Thyroid gland (tissue), 4 donors: Measurements from ENCODE around the gene C16orf74. TPM values are rescaled to one million over a fixed set of nuclear protein-coding genes. Genes with fewer than 3 reads are reported as not detected.
A peak's percentile ranks its signal among the peaks of the same experiment; 100 is the strongest.

Experiments used
- DNase-seq, 2 donors: peaks; one replicate each; pipeline ENCODE4 v3.0.0-alpha.2; 2019
- H3K27ac ChIP-seq, 3 donors: fragments of 200-600 bp; sonication (generic); 1 replicate in 2 of 3; 2 replicates in 1 of 3; pipeline ENCODE4 v1.5.1; 2016 to 2019; ENCODE audit warnings: mild to moderate bottlenecking in 1 of 3, moderate library complexity in 1 of 3
- H3K27me3 ChIP-seq: fragments of 200-600 bp; sonication (generic); one replicate; pipeline ENCODE4 v1.5.1; 2019
- H3K36me3 ChIP-seq, 2 donors: fragments of 200-600 bp; sonication (generic); one replicate each; pipeline ENCODE4 v1.5.1; 2016 to 2019
- H3K4me1 ChIP-seq, 2 donors: fragments of 200-600 bp; sonication (generic); one replicate each; pipeline ENCODE4 v1.5.1; 2017 to 2019
- H3K4me3 ChIP-seq, 3 donors: fragments of 200-600 bp; sonication (generic); replicated peaks in 1 of 3; 1 replicate in 2 of 3; 2 replicates in 1 of 3; pipeline ENCODE4 v1.5.1; 2016; ENCODE audit warnings: mild to moderate bottlenecking in 1 of 3
- H3K9me3 ChIP-seq: fragments of 200-600 bp; sonication (generic); one replicate; pipeline ENCODE4 v1.5.1; 2017
- POLR2A ChIP-seq, 2 donors: fragments of 450-650 bp; IDR thresholded peaks; one replicate each; pipeline ENCODE4 v1.6.1; 2017; ENCODE audit warnings: antibody characterized with exemption in 2 of 2, mild to moderate bottlenecking in 2 of 2, moderate library complexity in 1 of 2
- WGBS, 2 donors: methylation state at CpG; one replicate each; pipeline ENCODE4 v1.1.5; 2017; 5-methylcytosine and 5-hydroxymethylcytosine counted together
- intact Hi-C: fragments of 100-400 bp; cut with DNase I; formaldehyde crosslinking; loops from one replicate; pipeline ENCODE4 v1.15.1; 2023
- microRNA counts, 2 donors: library from miRNA; unstranded; fragments of <30 nt; microRNA quantifications; one replicate each; lab custom pipeline; 2016 to 2017
- microRNA-seq: library from miRNA; unstranded; fragments of <30 nt; microRNA quantifications from one replicate; pipeline ENCODE4, GENCODE V29; 2016
- small RNA-seq: library from RNA; depleted of rRNA; stranded (forward); fragments of <200 nt; gene quantifications from one replicate; pipeline ENCODE3, GENCODE V24; 2016
- total RNA-seq, 4 donors: library from RNA; depleted of rRNA; stranded (reverse); fragments of >200 nt; gene quantifications; one replicate each; pipeline ENCODE4 v1.2.3, GENCODE V29; 2016
- TF ChIP-seq, protein P1 (sequence below), 6 experiments: fragments of 200-600 bp in 3 of 6; fragments of 450-650 bp in 3 of 6; sonication (generic) in 3 of 6; IDR thresholded peaks; one replicate each; pipeline ENCODE4 v1.5.1; 2016 to 2019; ENCODE audit warnings: antibody characterized with exemption in 6 of 6, mild to moderate bottlenecking in 2 of 6, inconsistent platforms in 1 of 6, moderate library complexity in 1 of 6

The C16orf74 gene
- total RNA-seq, 4 donors from 2014 or later: 5.1 to 8.4 (median 6.3) TPM; not detected in 1

DNA sequence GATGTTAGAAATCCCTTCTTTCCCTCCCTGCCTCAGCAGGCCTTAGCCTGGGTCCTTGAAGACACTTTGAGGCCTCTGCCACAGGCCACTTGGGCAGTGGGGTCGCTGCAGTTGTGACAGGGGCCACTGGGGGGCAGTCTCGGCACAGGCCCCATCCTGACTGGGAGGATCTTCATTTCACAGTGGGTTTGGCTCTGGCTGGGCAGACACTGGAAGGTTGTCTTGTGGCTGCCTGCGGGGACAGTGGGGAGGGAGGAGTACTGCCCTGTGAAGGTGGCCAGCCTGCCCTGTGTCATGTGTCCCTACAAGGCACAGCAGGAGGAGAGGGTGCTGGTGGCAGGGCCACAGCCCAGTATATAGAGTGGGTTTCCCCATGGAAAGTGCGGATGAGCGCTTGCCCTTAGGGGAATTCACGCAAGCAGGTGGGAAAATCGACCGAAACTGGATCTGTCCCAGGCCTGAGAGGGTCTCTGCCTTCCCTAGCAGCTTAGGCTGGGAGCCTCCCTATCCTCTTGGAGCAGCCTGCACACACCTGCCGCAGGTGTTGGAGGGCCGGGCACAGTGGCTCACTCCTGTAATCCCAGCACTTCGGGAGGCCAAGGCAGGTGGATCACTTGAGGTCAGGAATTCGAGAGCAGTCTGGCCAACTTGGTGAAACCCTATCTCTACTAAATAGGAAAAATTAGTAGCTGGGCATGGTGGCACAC is 90.9 kb downstream of the C16orf74 start:
- TF ChIP-seq, protein P1, sequence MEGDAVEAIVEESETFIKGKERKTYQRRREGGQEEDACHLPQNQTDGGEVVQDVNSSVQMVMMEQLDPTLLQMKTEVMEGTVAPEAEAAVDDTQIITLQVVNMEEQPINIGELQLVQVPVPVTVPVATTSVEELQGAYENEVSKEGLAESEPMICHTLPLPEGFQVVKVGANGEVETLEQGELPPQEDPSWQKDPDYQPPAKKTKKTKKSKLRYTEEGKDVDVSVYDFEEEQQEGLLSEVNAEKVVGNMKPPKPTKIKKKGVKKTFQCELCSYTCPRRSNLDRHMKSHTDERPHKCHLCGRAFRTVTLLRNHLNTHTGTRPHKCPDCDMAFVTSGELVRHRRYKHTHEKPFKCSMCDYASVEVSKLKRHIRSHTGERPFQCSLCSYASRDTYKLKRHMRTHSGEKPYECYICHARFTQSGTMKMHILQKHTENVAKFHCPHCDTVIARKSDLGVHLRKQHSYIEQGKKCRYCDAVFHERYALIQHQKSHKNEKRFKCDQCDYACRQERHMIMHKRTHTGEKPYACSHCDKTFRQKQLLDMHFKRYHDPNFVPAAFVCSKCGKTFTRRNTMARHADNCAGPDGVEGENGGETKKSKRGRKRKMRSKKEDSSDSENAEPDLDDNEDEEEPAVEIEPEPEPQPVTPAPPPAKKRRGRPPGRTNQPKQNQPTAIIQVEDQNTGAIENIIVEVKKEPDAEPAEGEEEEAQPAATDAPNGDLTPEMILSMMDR (IDR thresholded peaks at IDR 0.05): peak; percentile 72 to 91 (median 80)
- peak in 1 of 2 donors; percentile 11 for TF ChIP-seq POLR2A (IDR thresholded peaks at IDR 0.05)
- WGBS, 2 donors: 76 to 77% methylated on average over 10 of the region's 12 CpGs
- H3K36me3 ChIP-seq: peaks cover 76 to 86% of the 10 kb centered on the region in 2 donors

DNA sequence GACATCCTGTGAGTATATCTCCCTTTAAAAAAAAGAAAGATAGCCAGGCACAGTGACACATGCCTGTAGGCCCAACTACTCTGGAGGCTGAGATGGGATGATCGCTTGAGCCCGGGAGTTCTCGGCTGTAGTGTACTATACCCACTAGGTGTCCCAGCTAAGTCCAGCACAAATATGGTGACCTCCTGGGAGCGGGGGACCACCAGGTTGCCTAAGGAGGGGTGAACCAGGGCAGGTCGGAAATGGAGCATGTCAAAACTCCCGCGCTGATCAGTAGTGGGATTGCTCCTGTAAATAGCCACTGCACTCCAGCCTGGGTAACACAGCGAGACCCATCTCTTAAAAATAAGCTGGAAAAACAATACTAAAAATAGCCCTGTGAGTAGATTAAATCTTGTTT is 91.6 kb downstream of the C16orf74 start:
- H3K4me3 ChIP-seq: no peak overlapping the region
- TF ChIP-seq POLR2A (IDR thresholded peaks at IDR 0.05): no peak
- TF ChIP-seq, protein P1 (IDR thresholded peaks at IDR 0.05): no peak
- intact Hi-C loops: loop anchor here (5.0 kb wide), 1 partner anchor 58 kb away; no protein-coding TSS in a partner anchor
- DNase-seq: no peak
- peaks cover 75 to 86% of the 10 kb centered on the region in 2 donors for H3K36me3 ChIP-seq
- H3K9me3 ChIP-seq: no peaks in the 10 kb centered on the region
- no peaks in the 10 kb centered on the region for H3K27me3 ChIP-seq
- H3K4me1 ChIP-seq: peaks cover 10 to 19% of the 10 kb centered on the region in 2 donors
- WGBS, 2 donors: 78 to 86% methylated on average over 5 to 8 of the region's 8 CpGs
- H3K27ac ChIP-seq: peak overlapping the region in 2 of 3 donors; percentile 32 to 45

More for the DNA sequence above, 90.9 kb downstream of the C16orf74 start:
- peaks cover 10 to 19% of the 10 kb centered on the region in 2 donors for H3K4me1 ChIP-seq
- H3K27ac ChIP-seq: peak overlapping the region in 2 of 3 donors; percentile 32 to 45
- peak; percentile 71 to 73 for DNase-seq
- intact Hi-C loops: loop anchor here (5.0 kb wide), 1 partner anchor 57 kb away; no protein-coding TSS in a partner anchor
- H3K9me3 ChIP-seq: no peaks in the 10 kb centered on the region
- H3K4me3 ChIP-seq: no peak overlapping the region
- H3K27me3 ChIP-seq: no peaks in the 10 kb centered on the region

DNA sequence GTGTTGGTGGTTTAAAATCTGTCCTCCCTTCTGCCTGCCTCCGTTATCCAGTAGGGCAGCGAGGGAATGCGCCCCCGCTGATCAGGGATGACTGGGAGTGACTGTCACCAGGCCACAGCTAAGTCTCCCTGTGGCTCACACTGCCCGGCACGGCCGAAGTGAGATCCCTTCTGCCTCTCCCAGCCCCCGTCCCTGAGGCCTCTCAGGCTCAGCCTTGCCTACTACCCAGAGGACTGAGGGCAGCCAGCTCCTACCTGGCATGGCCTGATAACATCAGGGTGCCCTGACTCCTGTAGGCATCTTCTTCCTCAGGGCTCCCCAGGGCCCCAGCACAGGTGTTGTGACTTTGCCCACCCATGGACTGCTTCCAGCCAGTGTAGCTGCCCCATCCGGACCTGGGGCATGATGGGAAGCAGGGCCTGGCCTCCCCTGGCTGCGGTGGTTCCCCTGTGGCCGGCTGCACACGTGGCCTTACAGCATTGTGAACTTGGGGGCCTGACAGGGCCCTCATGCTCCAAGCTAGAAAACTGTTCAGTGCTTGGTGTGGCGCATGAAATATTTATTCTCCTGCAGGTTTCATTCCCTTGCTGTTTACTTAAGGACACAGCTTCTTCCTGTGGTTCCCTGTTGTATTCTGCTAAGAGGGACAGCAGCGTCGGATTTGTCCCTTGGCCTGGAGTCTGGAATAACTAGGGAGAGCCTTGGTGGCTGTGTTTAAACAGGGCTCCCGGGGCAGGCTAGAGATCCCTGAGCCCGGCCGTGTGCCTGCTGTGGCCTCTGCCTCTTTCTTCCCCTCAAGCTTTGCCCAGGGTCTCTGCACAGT is 92.2 kb downstream of the C16orf74 start:
- intact Hi-C loops: loop anchor here (5.0 kb wide), 1 partner anchor 59 kb away; no protein-coding TSS in a partner anchor
- peaks cover 10 to 22% of the 10 kb centered on the region in 2 donors for H3K4me1 ChIP-seq
- H3K27me3 ChIP-seq: no peaks in the 10 kb centered on the region
- H3K4me3 ChIP-seq: no peak overlapping the region
- H3K27ac ChIP-seq: peak overlapping the region in 1 of 3 donors; percentile 45
- no peak for DNase-seq
- H3K9me3 ChIP-seq: no peaks in the 10 kb centered on the region
- 93 to 95% methylated on average over 14 to 15 of the region's 18 CpGs for WGBS, 2 donors
- TF ChIP-seq, protein P1 (IDR thresholded peaks at IDR 0.05): no peak
- TF ChIP-seq POLR2A (IDR thresholded peaks at IDR 0.05): no peak
- peaks cover 73 to 82% of the 10 kb centered on the region in 2 donors for H3K36me3 ChIP-seq

DNA sequence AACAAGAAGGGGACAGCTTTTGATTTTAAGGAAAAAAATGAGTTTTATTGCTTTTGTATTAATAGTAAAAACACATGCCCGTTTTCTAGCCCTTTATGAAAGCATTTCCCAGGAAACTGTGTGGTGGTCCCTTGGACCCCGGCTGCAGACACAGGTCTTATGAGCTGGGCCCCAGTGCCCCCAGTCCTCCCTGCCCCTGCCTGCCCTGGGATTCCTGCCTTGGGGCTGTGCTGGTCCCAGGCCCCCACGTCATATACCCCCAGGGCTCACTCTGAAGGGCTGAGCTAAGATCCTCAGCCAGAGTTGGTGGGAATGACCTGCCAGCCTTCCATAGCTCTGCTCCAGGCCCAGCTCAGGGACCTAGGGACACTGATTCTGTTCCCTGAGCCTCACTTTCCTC is 92.9 kb downstream of the C16orf74 start:
- WGBS, 2 donors: 92% methylated on average over 3 of the region's 3 CpGs
- peak overlapping the region in 1 of 3 donors; percentile 13 for H3K27ac ChIP-seq

More for the DNA sequence above, 92.9 kb downstream of the C16orf74 start:
- DNase-seq: no peak
- Histone ChIP-seq H3K4me3 (no peak overlapping the region), H3K27me3 (no peaks in the 10 kb centered on the region), H3K36me3 (peaks cover 65 to 75% of the 10 kb centered on the region in 2 donors), H3K4me1 (peaks cover 16 to 27% of the 10 kb centered on the region in 2 donors), H3K9me3 (no peaks in the 10 kb centered on the region)
- intact Hi-C loops: loop anchor here (5.0 kb wide), 1 partner anchor 59 kb away; no protein-coding TSS in a partner anchor
- TF ChIP-seq, protein P1 (IDR thresholded peaks at IDR 0.05): no peak
- no peak for TF ChIP-seq POLR2A (IDR thresholded peaks at IDR 0.05)

MicroRNA genes within 50 kb of the gene (microRNA counts, 767-probe panel; counts per million panel counts)
- microRNA hsa-miR-1910 (lab: Ali Mortazavi, UCI): 0 counts per million in 2 donors

Small RNAs within 50 kb of the gene (microRNA-seq; reads per million reads assigned to microRNA genes)
- not detected for gene MIR1910

Small RNAs within 50 kb of the gene (small RNA-seq; reads per million reads assigned to genes)
- gene RN7SL381P (not detected), gene RNU1-103P (not detected)

Other genes with a start within 250 kb of the C16orf74 start
- gene GSE1, start 137.8 kb downstream of the C16orf74 start, total RNA-seq: 100 to 1,000 TPM in 1 of 4 donors, 10 to 100 TPM in 3; 54.2 to 155 (median 71.9) TPM
- 1 to 10 TPM in 1 of 4 donors, under 1 TPM in 3; 0.24 to 1.2 (median 0.55) TPM for gene GINS2, start 62.1 kb downstream of the C16orf74 start, total RNA-seq
- 10 to 100 TPM; 23.4 to 53.6 (median 41.7) TPM for gene EMC8, start 48.4 kb upstream of the C16orf74 start, total RNA-seq
- 100 to 1,000 TPM; 516 to 726 (median 632) TPM for gene COX4I1, start 48.6 kb upstream of the C16orf74 start, total RNA-seq
- 10 to 100 TPM in 1 of 4 donors, 1 to 10 TPM in 3; 2.4 to 14.6 (median 5.0) TPM for gene IRF8, start 148.1 kb upstream of the C16orf74 start, total RNA-seq